GM19025 (cell line): Measurements from ENCODE around the gene SORBS1.

Experiments
- ATAC-seq: cut with Tn5 transposase; IDR thresholded peaks from one replicate; pipeline ENCODE4 v1.9.1; 2021; ENCODE audit warnings: mild to moderate bottlenecking, low read depth, moderate library complexity; ENCODE audit not compliant: unreplicated experiment

The SORBS1 gene

GRCh38 chr10:95332666-95333249 is 228.4 kb downstream of the SORBS1 start:
- no peak for ATAC-seq

GRCh38 chr10:95331596-95332130 is 229.5 kb downstream of the SORBS1 start:
- no peak for ATAC-seq

- no peak for ATAC-seq
These were observed 230.2 kb downstream of the SORBS1 start for GRCh38 chr10:95330966-95331453.

- ATAC-seq = no peak
These were observed 231.9 kb downstream of the SORBS1 start for GRCh38 chr10:95329296-95329695.

DNA sequence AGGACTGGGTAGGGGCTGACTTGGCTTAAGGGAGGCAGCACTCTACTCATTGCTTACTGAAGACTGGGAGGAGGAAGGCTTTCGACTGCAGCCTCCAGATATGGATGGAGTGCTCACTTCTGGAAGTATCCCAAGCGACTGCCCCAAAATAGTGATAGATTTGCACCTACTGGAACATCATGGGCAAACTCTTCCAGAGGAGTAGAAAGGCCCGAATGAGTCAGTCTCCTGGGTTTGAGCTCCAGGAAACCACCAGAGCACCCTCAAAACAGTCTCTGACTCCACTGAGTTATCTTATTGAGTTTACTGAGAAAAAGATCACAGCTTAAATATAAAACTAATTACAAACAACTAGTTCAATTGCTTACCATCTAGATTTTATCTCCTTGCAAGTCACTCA is 233.2 kb downstream of the SORBS1 start:
- no peak for ATAC-seq

DNA sequence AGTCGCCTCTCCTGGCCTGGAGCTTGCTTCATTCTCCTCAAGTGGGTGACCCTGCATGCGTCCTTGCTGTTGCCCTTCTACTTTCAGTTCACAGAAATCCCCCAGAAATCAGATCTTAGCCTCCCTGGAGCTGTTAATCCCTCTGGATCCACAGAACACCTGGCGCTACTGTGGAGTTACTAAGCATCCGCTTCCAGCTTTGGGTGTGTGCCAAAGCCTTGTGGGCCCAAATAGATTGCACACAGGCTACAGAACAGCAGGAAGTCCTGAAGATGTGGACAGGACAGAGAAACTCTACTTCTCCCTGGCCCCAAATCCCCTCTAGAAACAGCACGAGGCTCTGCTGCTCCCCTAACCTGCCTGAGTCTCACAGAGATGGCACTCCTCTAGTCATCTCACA is 233.8 kb downstream of the SORBS1 start:
- no peak for ATAC-seq

GRCh38 chr10:95326396-95326795 is 234.8 kb downstream of the SORBS1 start:
- no peak for ATAC-seq

DNA sequence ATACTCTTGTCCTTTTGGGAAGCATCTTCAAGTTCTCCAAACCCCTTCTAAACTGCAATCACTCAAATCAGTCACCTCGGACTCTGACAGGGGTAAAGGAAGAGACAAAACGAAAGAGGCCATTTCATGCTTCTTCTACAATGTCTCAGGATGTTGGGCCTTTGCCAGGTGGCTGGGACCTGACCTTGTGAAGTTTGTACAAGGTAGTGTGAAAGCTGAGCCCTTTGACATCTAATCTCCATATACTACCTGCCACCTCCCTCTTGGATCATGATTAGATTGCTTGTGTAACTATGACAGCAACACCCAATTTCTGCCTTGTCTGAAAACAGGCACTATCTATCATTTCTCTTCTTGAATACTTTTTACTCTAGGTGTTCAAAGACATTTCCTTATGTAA is 235.3 kb downstream of the SORBS1 start:
- ATAC-seq = no peak

DNA sequence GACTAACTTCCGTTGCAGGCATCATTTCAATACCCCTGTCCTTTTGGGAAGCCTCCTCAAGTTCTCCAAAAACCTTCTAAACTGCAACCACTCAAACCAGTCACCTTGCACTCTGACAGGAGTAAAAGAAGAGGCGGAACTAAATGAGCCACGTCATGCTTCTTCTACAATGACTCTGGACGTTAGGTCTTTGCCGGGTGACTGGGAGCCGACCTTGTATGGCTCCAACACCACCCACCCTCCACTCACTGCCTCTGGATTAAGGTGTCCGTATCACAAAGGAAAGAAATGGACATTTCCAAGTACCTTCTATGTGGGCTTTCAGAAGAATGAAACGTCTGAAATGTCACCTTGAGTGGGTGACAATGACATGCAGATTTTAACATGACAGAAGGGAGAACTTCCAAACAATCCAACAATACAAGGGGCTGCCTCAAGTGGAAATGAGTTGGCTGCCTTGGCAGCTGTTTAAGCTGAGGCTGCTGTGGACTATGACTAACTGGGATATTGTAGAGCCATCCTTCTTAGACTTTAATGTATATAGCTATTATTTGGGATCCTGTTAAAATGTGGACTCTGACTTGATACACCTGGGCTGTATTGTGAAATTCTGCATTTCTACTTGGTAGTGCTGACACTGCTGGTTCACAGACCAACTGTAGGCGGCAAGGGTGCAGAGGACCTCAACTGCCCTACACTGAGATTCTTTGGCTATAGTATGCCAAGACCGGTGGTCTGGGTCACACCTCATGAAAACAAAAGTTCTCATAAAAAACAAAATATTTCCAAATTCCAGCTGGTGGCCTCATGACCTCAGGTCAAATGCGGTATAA is 236.5 kb downstream of the SORBS1 start:
- no peak for ATAC-seq

- no peak for ATAC-seq
These were observed 239.4 kb downstream of the SORBS1 start for GRCh38 chr10:95321554-95322301.

DNA sequence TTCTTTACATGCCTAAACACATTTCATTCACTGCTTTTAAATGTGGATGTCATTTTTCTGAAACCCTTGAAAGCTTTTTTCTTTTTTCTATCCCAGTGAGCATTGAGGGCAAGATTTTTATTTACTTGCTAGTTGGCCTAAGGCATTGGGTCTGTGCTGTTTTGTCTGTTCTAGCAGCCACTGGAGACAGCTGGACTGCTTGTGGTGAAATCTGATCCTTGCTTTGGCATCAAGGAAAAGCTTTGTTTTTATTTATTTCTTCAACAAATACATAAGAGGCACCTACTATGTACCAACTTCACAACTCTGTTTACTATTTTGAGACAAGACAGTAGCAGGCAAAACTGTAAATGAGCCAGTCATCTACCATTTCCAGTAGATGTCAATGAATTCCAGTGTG is 241.9 kb downstream of the SORBS1 start:
- ATAC-seq = no peak

- no peak for ATAC-seq
These were observed 245.7 kb downstream of the SORBS1 start for GRCh38 chr10:95315509-95315908.

DNA sequence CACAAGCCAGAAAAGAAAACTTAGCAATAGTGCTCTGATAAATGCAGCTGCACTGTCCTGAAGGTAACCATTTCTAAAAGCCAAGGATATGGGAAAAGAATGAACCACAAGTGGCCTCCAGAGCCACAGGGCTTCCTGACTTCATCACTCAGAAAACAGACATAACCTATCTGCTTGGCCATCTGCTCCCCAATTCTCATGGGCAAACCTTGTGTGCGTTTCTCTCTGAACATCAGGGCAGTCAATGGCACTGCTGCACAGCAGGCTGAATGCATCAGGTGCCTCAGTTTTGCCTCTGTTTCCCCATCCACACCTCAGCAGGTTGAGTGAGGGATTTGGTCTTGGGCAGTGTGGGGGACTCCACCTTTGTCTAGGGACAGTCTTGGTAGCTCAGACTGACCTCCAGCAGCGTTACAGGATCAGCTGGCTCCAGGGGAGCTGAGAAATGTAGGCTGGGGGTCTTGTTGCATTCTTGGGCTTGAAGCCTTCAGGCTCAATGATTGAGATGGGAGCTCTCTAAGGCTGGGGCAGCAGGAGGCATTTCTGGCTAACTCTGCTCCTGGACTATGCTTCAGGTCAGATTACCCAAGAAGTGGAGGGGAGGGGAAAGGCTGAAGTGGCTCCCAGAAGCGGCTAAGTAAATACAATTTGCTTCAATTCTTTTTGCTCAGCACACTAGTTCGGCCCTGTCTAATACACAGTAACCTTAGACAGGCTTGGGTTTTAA is 246.8 kb downstream of the SORBS1 start:
- no peak for ATAC-seq

DNA sequence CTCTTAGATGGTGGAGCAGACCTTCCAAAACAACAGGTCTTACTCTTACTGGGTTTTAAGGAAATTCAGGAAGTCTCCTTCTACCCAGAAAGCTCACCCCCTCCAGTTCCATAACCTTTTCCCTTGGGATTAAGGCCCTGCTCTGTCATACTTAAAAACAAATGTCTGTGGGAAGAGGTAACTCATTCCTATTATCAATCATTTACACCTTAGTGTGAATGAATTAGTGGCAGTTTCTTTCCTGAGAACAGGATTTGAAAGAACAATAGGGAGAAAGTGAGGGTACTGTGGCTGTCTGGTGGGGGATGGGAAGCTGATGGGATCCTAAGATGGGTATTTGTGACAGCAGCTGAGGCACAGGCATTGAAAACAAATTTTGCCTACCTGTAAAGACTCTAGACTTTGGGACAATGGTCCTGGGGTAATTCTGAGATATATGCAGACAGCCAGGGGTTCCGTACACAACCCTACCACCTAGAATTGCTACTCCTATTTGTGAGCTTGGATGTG is 248.1 kb downstream of the SORBS1 start:
- ATAC-seq = no peak

- ATAC-seq = no peak
These were observed 248.9 kb downstream of the SORBS1 start for GRCh38 chr10:95312257-95312656.

GRCh38 chr10:95309958-95310357 is 251.2 kb downstream of the SORBS1 start:
- no peak for ATAC-seq

DNA sequence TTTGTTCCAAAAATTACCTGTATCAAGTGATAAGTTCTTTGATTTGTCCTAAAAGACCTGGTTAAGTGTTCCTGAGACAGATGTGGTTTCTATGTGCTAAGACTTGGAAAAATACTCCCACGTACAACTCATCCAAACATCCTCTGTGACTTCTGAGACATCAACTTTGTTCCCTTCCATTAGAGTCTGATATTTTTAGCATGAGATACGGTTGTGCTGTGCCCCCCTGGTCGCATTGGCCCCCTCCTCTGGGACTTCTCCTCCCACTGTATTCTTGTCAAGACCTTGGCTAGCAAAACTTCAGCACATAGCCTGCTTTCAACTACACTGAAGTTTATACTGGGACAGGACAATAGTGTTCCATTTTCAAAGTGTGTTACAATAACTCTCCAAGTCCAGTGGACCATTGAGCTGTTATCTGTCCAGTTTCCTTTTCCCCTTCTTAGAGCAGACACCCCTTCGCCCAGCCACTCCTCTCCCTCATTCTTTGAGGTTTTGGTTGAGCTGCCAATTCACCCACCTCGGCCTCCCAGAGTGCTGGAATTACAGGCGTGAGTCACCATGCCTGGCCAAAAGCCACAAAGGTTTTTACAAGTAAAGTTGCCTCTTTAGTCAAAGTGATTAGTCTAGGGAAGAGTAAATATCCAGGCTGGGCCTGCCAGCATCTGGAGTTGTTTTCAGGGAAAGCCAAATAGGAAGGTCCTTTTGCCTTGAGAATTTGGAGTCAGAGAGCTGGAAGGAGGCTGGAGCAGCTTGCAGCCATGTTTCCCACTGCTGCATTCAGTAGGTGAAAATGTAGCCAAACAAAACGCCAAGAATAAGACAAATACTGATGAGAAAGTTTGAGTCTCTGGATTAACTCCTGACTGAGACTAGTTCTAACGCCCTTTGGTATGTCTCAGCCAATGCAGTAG is 252.5 kb downstream of the SORBS1 start:
- no peak for ATAC-seq

GRCh38 chr10:95306851-95307250 is 254.3 kb downstream of the SORBS1 start:
- ATAC-seq = no peak

DNA sequence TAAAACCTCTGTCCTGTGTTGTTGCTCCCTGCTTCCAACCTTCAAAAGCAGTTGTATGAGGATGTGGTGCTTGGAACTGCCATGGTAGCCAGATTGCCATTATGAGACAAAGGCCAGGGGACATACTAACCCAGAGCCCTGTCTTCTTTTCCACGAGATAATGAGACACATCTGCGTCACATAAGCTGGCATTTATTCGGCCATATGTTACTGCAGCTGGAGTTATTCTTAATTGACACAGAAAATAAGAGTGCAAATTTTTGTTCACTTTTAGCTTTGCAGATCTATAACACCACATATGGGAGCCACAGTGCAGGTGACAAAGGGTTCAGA is 254.9 kb downstream of the SORBS1 start:
- ATAC-seq = no peak
